Natural killer cell (primary cell): ENCODE data around the gene DPEP3. TPM values are rescaled to one million over a fixed set of nuclear protein-coding genes. Genes with fewer than 3 reads are reported as not detected.

Experiments used
- ATAC-seq, 3 donors: fragments of 150-1000 bp in 2 of 3; fragments of 200-7000 bp in 1 of 3; cut with Tn5 transposase; 1 replicate in 1 of 3; 2 replicates in 2 of 3; pipeline ENCODE4 v1.10.0; 2021; ENCODE audit warnings: mild to moderate bottlenecking in 2 of 3, moderate library complexity in 2 of 3
- DNase-seq, 2 donors: peaks; one replicate each; pipeline versions ENCODE4 v3.0.0 to v3.0.0-alpha.2; 2013 to 2021; ENCODE audit warnings: mixed read lengths in 1 of 2
- H3K27ac ChIP-seq: one replicate; pipeline ENCODE4 v1.5.1; 2013; ENCODE audit warnings: mild to moderate bottlenecking, low read length
- H3K27me3 ChIP-seq: one replicate; pipeline ENCODE4 v1.6.1; 2013; ENCODE audit warnings: low read length; ENCODE audit not compliant: control insufficient read depth, insufficient read depth
- H3K36me3 ChIP-seq: one replicate; pipeline ENCODE4 v1.6.1; 2013; ENCODE audit warnings: low read length; ENCODE audit not compliant: control insufficient read depth, insufficient read depth
- H3K4me1 ChIP-seq: one replicate; pipeline ENCODE4 v1.6.1; 2013; ENCODE audit warnings: low read length; ENCODE audit not compliant: control insufficient read depth, insufficient read depth
- H3K4me3 ChIP-seq: one replicate; pipeline ENCODE4 v1.5.1; 2013; ENCODE audit warnings: low read length
- H3K9me3 ChIP-seq: one replicate; pipeline ENCODE4 v1.6.1; 2013; ENCODE audit warnings: low read length; ENCODE audit not compliant: control insufficient read depth, insufficient read depth
- H3K27ac Mint-ChIP-seq, 2 donors: one replicate each; pipeline ENCODE4 v1.8.0; 2022; ENCODE audit warnings: mild to moderate bottlenecking in 2 of 2, mixed read lengths in 2 of 2, moderate library complexity in 1 of 2
- H3K27me3 Mint-ChIP-seq, 2 donors: one replicate each; pipeline ENCODE4 v1.8.0; 2022; ENCODE audit warnings: low read depth in 2 of 2, mixed read lengths in 2 of 2
- H3K36me3 Mint-ChIP-seq: one replicate; pipeline ENCODE4 v1.8.0; 2022; ENCODE audit warnings: mixed read lengths
- H3K4me1 Mint-ChIP-seq, 2 donors: one replicate each; pipeline ENCODE4 v1.8.0; 2022; ENCODE audit warnings: mixed read lengths in 2 of 2
- H3K4me3 Mint-ChIP-seq: one replicate; pipeline ENCODE4 v1.8.0; 2022; ENCODE audit warnings: mild to moderate bottlenecking, moderate library complexity, mixed read lengths
- H3K9me3 Mint-ChIP-seq, 2 donors: one replicate each; pipeline ENCODE4 v1.8.0; 2022; ENCODE audit warnings: mixed read lengths in 2 of 2
- WGBS: methylation state at CpG from one replicate; pipeline ENCODE4 v1.1.7; 2013; ENCODE audit warnings: missing lambda C conversion rate; ENCODE audit not compliant: insufficient coverage; 5-methylcytosine and 5-hydroxymethylcytosine counted together
- intact Hi-C: fragments of 100-400 bp; cut with micrococcal nuclease; formaldehyde crosslinking; loops from one replicate; pipeline ENCODE4 v1.14.2; 2022
- total RNA-seq, 4 donors: library from RNA; stranded (reverse); fragments of 120-200 nt in 1 of 4; gene quantifications; one replicate each; pipeline versions ENCODE4 v1.2.3 to v1.2.4, GENCODE V29; 2013 to 2022
- TF ChIP-seq, protein P1 (sequence below): fragments of 200-600 bp; IDR thresholded peaks from one replicate; pipeline ENCODE4 v1.8.0; 2022; ENCODE audit warnings: antibody characterized with exemption

DPEP3 gene
- total RNA-seq, 3 donors from 2014 or later (not counting 1 experiment from before 2014, with no cell fraction given), result 0.53 to 1.00 (median 0.96) TPM

- peak in 1 of 2 donors; percentile 91 for DNase-seq
- 39% methylated on average over 6 of the region's 6 CpGs for WGBS
- H3K9me3 ChIP-seq, result no peaks in the 10 kb centered on the region
- Mint-ChIP-seq H3K36me3 (no peaks in the 10 kb centered on the region), H3K9me3 (no peaks in the 10 kb centered on the region), H3K27me3 (no peaks in the 10 kb centered on the region), H3K27ac (peak overlapping the region; percentile 98), H3K4me3 (peak overlapping the region; percentile 98), H3K4me1 (peaks cover 43 to 54% of the 10 kb centered on the region in 2 donors)
- TF ChIP-seq, protein P1, sequence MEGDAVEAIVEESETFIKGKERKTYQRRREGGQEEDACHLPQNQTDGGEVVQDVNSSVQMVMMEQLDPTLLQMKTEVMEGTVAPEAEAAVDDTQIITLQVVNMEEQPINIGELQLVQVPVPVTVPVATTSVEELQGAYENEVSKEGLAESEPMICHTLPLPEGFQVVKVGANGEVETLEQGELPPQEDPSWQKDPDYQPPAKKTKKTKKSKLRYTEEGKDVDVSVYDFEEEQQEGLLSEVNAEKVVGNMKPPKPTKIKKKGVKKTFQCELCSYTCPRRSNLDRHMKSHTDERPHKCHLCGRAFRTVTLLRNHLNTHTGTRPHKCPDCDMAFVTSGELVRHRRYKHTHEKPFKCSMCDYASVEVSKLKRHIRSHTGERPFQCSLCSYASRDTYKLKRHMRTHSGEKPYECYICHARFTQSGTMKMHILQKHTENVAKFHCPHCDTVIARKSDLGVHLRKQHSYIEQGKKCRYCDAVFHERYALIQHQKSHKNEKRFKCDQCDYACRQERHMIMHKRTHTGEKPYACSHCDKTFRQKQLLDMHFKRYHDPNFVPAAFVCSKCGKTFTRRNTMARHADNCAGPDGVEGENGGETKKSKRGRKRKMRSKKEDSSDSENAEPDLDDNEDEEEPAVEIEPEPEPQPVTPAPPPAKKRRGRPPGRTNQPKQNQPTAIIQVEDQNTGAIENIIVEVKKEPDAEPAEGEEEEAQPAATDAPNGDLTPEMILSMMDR, result no peak
- peaks cover 30% of the 10 kb centered on the region for H3K36me3 ChIP-seq
- H3K27ac ChIP-seq, result peak overlapping the region; percentile 73
- intact Hi-C loops, result loop anchor here (2.0 to 5.0 kb wide), 4 partner anchors 44 to 455 kb away; partner anchors contain the start of genes AGRP, ATP6V0D1, PSKH1 and RANBP10
- ATAC-seq, result peak in 2 of 3 donors; percentile 63 to 71
- no peaks in the 10 kb centered on the region for H3K27me3 ChIP-seq
- peaks cover 56% of the 10 kb centered on the region for H3K4me1 ChIP-seq
- peak overlapping the region; percentile 100 for H3K4me3 ChIP-seq
Measured at GRCh38 chr16:67936880-67937605, 43.3 kb downstream of the DPEP3 start.

DNA sequence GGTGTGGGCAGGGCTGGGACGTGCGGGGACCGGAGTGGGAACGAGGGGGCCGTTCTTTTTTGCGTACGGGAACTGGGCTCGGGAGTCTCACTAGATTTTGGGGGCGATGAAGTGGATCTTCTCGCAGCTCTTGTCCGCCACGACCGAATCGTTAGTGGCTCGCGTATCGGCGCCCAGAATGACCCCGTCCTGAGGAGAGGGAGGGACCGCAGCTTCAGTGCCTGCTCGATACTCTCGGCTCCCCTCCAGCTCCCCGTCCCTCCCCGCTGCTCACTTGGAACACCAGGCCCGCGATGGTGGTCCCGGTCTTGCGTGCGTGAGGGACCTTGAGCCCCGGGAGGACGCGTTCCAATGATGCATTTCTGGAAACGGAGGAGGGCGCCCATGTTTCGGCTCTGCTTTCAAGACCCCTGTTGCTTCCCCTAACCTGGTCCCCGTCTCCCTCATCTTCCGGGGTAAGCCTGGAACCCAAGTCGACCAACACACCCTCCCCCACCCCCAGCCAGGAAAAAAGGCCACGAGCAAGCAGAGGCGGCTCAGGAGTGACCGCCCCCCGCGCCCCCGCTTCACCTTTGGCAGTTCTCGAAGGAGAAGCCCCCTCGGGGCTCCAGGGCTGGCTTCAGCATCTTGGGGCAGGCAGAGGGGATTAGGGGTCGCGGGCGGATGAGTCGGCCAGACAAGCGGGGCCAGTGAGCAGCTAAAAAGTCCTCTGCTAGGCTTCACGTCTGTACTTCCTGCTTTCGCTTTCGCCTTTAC, 44.0 kb downstream of the DPEP3 start, which contains the start of gene PSMB10:
Gene PSMB10, minus strand, starts transcription at position 727 of the 756 bp plus-strand sequence. Its CDS starts 101 bp downstream, at position 626.
- H3K36me3 ChIP-seq, result peaks cover 35% of the 10 kb centered on the region
- H3K4me3 Mint-ChIP-seq, result peak within 1 kb of the TSS; percentile 98
- peak within 1 kb of the TSS; percentile 73 for H3K27ac ChIP-seq
- DNase-seq, result peak; percentile 64 to 68
- H3K4me1 Mint-ChIP-seq, result peaks cover 37 to 47% of the 10 kb centered on the region in 2 donors
- peaks cover 49% of the 10 kb centered on the region for H3K4me1 ChIP-seq
- no peaks in the 10 kb centered on the region for H3K9me3 Mint-ChIP-seq
- TF ChIP-seq, protein P1, result no peak
- no peaks in the 10 kb centered on the region for H3K36me3 Mint-ChIP-seq
- WGBS, result under 1% methylated on average over 54 of the region's 54 CpGs
- no peaks in the 10 kb centered on the region for H3K27me3 ChIP-seq
- no peaks in the 10 kb centered on the region for H3K27me3 Mint-ChIP-seq
- peak within 1 kb of the TSS; percentile 100 for H3K4me3 ChIP-seq
- peak within 1 kb of the TSS; percentile 98 for H3K27ac Mint-ChIP-seq
- H3K9me3 ChIP-seq, result no peaks in the 10 kb centered on the region
- intact Hi-C loops, result loop anchor here (2.0 to 5.0 kb wide), 4 partner anchors 44 to 454 kb away; partner anchors contain the start of genes AGRP, ATP6V0D1, PSKH1 and RANBP10
- ATAC-seq, result peak in 2 of 3 donors; percentile 4 to 63

DNA sequence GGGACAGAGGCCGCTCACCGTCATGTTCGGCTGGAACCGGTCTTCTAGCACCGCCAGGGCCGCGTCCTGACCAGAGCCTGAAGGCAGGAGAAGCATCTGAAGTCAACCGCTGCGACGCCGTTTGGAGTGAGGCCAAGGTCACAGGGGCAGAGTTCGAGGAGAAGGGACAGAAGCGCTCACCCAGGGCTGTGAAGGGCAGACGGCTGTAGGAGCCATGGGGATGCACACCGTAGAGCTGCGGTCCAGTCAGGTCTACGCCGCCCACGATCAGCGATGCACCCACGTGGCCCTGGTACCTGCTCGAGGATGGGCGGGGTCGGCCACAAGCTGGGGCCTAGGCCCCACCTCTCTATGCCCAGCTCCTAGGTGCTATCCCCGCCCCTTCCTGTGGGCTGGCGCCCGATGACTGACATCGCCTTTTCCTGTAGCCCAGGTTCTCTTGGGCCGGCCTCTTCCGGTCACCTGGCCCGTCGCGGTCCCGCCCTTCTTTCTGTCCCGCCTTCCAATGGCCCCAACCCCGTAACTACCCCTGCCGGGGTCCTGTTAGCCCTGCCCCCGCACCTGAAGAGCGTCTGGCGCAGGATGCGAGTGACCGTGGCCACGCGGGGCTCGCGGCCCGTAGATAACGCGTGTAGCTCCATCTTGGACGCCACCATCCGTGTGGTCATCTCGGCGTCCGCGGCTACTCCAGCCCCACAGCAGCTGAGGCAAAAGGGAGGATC, 44.7 kb downstream of the DPEP3 start:
- Histone ChIP-seq H3K4me3 (peak overlapping the region; percentile 100), H3K36me3 (peaks cover 41% of the 10 kb centered on the region), H3K4me1 (peaks cover 47% of the 10 kb centered on the region), H3K9me3 (no peaks in the 10 kb centered on the region), H3K27me3 (no peaks in the 10 kb centered on the region), H3K27ac (peak overlapping the region; percentile 73)
- TF ChIP-seq, protein P1, result no peak
- Mint-ChIP-seq H3K4me1 (peaks cover 37 to 45% of the 10 kb centered on the region in 2 donors), H3K9me3 (no peaks in the 10 kb centered on the region), H3K27me3 (no peaks in the 10 kb centered on the region), H3K36me3 (no peaks in the 10 kb centered on the region), H3K27ac (peak overlapping the region; percentile 98), H3K4me3 (peak overlapping the region; percentile 98)
- WGBS, result 11% methylated on average over 55 of the region's 55 CpGs
- intact Hi-C loops, result loop anchor here (2.0 to 5.0 kb wide), 5 partner anchors 33 to 453 kb away; partner anchors contain the start of genes AGRP, ATP6V0D1, PSKH1 and RANBP10
- ATAC-seq (peak; percentile 90 to 97 (median 93)), DNase-seq (peak; percentile 84 to 98)
